ENCODE results near the gene FMO4. TPM values are rescaled to one million over a fixed set of nuclear protein-coding genes. Genes with fewer than 3 reads are reported as not detected.

The FMO4 gene
- total and polyA plus RNA-seq, 2 of the 13 experiments (the other 11 are each of a cell fraction or from before 2014, with no cell fraction given): 0.07 to 0.29 TPM

- Histone ChIP-seq H3K79me2 (ENCODE audit: insufficient read depth, low read length) (no peaks in the 10 kb centered on the region), H3K27me3 (ENCODE audit: control insufficient read depth in 1 of 2, insufficient read depth in 2 of 2, low read length in 2 of 2) (no peaks in the 10 kb centered on the region; a peak in 1 of 5 replicates), H3K9ac (ENCODE audit: insufficient read depth, low read depth, low read length) (no peak overlapping the region), H3K4me1 (ENCODE audit: insufficient read depth, low read length) (no peaks in the 10 kb centered on the region), H4K20me1 (ENCODE audit: insufficient read depth, low read length) (no peaks in the 10 kb centered on the region), H3K27ac (ENCODE audit: extremely low read length, insufficient read depth, low read length) (no peak overlapping the region), H2AFZ (ENCODE audit: low read length) (no peak overlapping the region), H3K4me3 (replicated peaks in 1 of 3; ENCODE audit: insufficient read depth in 1 of 3, low read depth in 2 of 3, low read length in 3 of 3) (no peak overlapping the region), H3K4me2 (ENCODE audit: low read depth, low read length) (no peak overlapping the region), H3K36me3 (replicated peaks in 1 of 2; ENCODE audit: control insufficient read depth in 1 of 2, insufficient read depth in 2 of 2, low read length in 2 of 2) (no peaks in the 10 kb centered on the region), H3K9me3 (ENCODE audit: low read length) (no peaks in the 10 kb centered on the region)
- ChIA-PET CTCF (ENCODE audit: low intra/inter-chr PET ratio, low total read pairs) (no interaction called here), POLR2A (no interaction called here)
- in situ Hi-C loops (cut with HindIII; ENCODE audit: extremely low pct_ligation_motif_present, low pct_unique_long_range_greater_than_20kb) (no loop called here), intact Hi-C loops (cut with micrococcal nuclease; ENCODE audit: unreplicated experiment) (no loop called here)
- DNase-seq (ENCODE audit: low spot score) (no peak), ATAC-seq (no peak), FAIRE-seq (no peak)
- BruUV-seq (replicated peaks): no TSS peak
- 54% methylated on average over 7 of the region's 7 CpGs for WGBS (ENCODE audit: low lambda C conversion rate)
- TF ChIP-seq NCOA5 (CRISPR knock-in tag; IDR thresholded peaks at IDR 0.05): no peak
- TF ChIP-seq STAT6 (CRISPR knock-in tag; IDR thresholded peaks at IDR 0.05; ENCODE audit: borderline replicate concordance): no peak
- no peak for TF ChIP-seq ZNF549 (CRISPR knock-in tag; IDR thresholded peaks at IDR 0.05)
- no peak for TF ChIP-seq STAT5B (CRISPR knock-in tag; IDR thresholded peaks at IDR 0.05)
- no peak for TF ChIP-seq ZNF607 (CRISPR knock-in tag; IDR thresholded peaks at IDR 0.05; ENCODE audit: borderline replicate concordance)
- no peak for TF ChIP-seq THAP7 (CRISPR knock-in tag; IDR thresholded peaks at IDR 0.05)
- TF ChIP-seq AGO2 (optimal IDR thresholded peaks at IDR 0.05; ENCODE audit: low read depth, low read length): no peak
- TF ChIP-seq PLRG1 (conservative IDR thresholded peaks at IDR 0.05): no peak
- TF ChIP-seq ELF4 (CRISPR knock-in tag; IDR thresholded peaks at IDR 0.05; ENCODE audit: borderline replicate concordance): no peak
- no peak for TF ChIP-seq STAG1 (CRISPR knock-in tag; IDR thresholded peaks at IDR 0.05)
- no peak for TF ChIP-seq SP4 (CRISPR knock-in tag; IDR thresholded peaks at IDR 0.05)
- TF ChIP-seq ZBTB20 (CRISPR knock-in tag; IDR thresholded peaks at IDR 0.05; ENCODE audit: borderline replicate concordance, low read depth): no peak
- no peak for TF ChIP-seq SNAPC5 (CRISPR knock-in tag; IDR thresholded peaks at IDR 0.05; ENCODE audit: borderline replicate concordance)
Observed at GRCh38 chr1:171280599-171280998, 33.4 kb upstream of the FMO4 start.

Measured in HepG2 (cell line).